Liver (tissue), 9 donors: ENCODE data around the gene UBL4A. TPM values are rescaled to one million over a fixed set of nuclear protein-coding genes. Genes with fewer than 3 reads are reported as not detected.

Experiments used
- DNase-seq: peaks from one replicate; pipeline ENCODE4 v3.0.0-alpha.2; 2017; ENCODE audit warnings: low spot score
- H3K27ac ChIP-seq, 2 donors: one replicate each; pipeline ENCODE4 v1.7.0; 2013; ENCODE audit warnings: inconsistent platforms in 2 of 2, low read length in 2 of 2, control low read depth in 1 of 2, low read depth in 1 of 2, mild to moderate bottlenecking in 1 of 2
- H3K27me3 ChIP-seq, 4 donors: one replicate each; pipeline versions ENCODE4 v1.6.1 to v1.7.0; 2013; ENCODE audit warnings: low read length in 3 of 4, inconsistent platforms in 1 of 4, mild to moderate bottlenecking in 1 of 4, moderate library complexity in 1 of 4; ENCODE audit not compliant: control insufficient read depth in 4 of 4, insufficient read depth in 4 of 4
- H3K36me3 ChIP-seq, 4 donors: one replicate each; pipeline versions ENCODE4 v1.6.1 to v1.7.0; 2013; ENCODE audit warnings: low read length in 3 of 4, mild to moderate bottlenecking in 3 of 4, low read depth in 1 of 4, moderate library complexity in 1 of 4; ENCODE audit not compliant: control insufficient read depth in 4 of 4, insufficient read depth in 3 of 4
- H3K4me1 ChIP-seq, 4 donors: one replicate each; pipeline versions ENCODE4 v1.6.1 to v1.7.0; 2013; ENCODE audit warnings: low read length in 3 of 4, mild to moderate bottlenecking in 3 of 4, moderate library complexity in 1 of 4; ENCODE audit not compliant: control insufficient read depth in 4 of 4, insufficient read depth in 4 of 4
- H3K4me3 ChIP-seq, 3 donors: one replicate each; pipeline versions ENCODE4 v1.6.1 to v1.7.0; 2013; ENCODE audit warnings: low read length in 3 of 3, control low read depth in 1 of 3, low read depth in 1 of 3, mild to moderate bottlenecking in 1 of 3
- H3K9ac ChIP-seq, 2 donors: one replicate each; pipeline ENCODE4 v1.7.0; 2013; ENCODE audit warnings: low read length in 2 of 2, mild to moderate bottlenecking in 2 of 2, moderate library complexity in 2 of 2, control low read depth in 1 of 2, low read depth in 1 of 2
- H3K9me3 ChIP-seq, 4 donors: one replicate each; pipeline versions ENCODE4 v1.6.1 to v1.7.0; 2013; ENCODE audit warnings: low read length in 3 of 4; ENCODE audit not compliant: control insufficient read depth in 4 of 4
- EGR1 ChIP-seq, 2 donors: IDR thresholded peaks; 2 replicates each; pipeline ENCODE4 v1.6.1; 2016 to 2018; ENCODE audit warnings: antibody characterized with exemption in 2 of 2, low read depth in 2 of 2
- FOXA1 ChIP-seq: IDR thresholded peaks from 2 replicates; pipeline ENCODE4 v1.6.1; 2016; ENCODE audit warnings: antibody characterized with exemption
- FOXA2 ChIP-seq: IDR thresholded peaks from 2 replicates; pipeline ENCODE4 v1.6.1; 2016; ENCODE audit warnings: antibody characterized with exemption
- GABPA ChIP-seq, 2 donors: IDR thresholded peaks in 1 of 2; conservative IDR thresholded peaks in 1 of 2; 2 replicates each; pipeline ENCODE4 v1.6.1; 2016; ENCODE audit warnings: antibody characterized with exemption in 2 of 2, mild to moderate bottlenecking in 1 of 2, moderate library complexity in 1 of 2
- HNF4A ChIP-seq, 2 donors: conservative IDR thresholded peaks; 2 replicates each; pipeline ENCODE4 v1.6.1; 2016; ENCODE audit warnings: antibody characterized with exemption in 2 of 2, mild to moderate bottlenecking in 2 of 2
- HNF4G ChIP-seq: IDR thresholded peaks from 2 replicates; pipeline ENCODE4 v1.6.1; 2016; ENCODE audit warnings: antibody characterized with exemption
- JUND ChIP-seq, 2 donors: IDR thresholded peaks; 2 replicates each; pipeline ENCODE4 v1.6.1; 2016; ENCODE audit warnings: antibody characterized with exemption in 2 of 2
- NR2F2 ChIP-seq: IDR thresholded peaks from 2 replicates; pipeline ENCODE4 v1.6.1; 2016; ENCODE audit warnings: antibody characterized with exemption
- RAD21 ChIP-seq, 2 donors: IDR thresholded peaks; 2 replicates each; pipeline ENCODE4 v1.6.1; 2016; ENCODE audit warnings: antibody characterized with exemption in 2 of 2, mild to moderate bottlenecking in 2 of 2
- RXRA ChIP-seq, 2 donors: IDR thresholded peaks; 2 replicates each; pipeline ENCODE4 v1.6.1; 2017 to 2018; ENCODE audit warnings: antibody characterized with exemption in 2 of 2, mild to moderate bottlenecking in 1 of 2
- SP1 ChIP-seq: IDR thresholded peaks from 2 replicates; pipeline ENCODE4 v1.6.1; 2018; ENCODE audit warnings: antibody characterized with exemption, mild to moderate bottlenecking
- TAF1 ChIP-seq: conservative IDR thresholded peaks from 2 replicates; pipeline ENCODE4 v1.6.1; 2016; ENCODE audit warnings: antibody characterized with exemption, mild to moderate bottlenecking
- YY1 ChIP-seq: IDR thresholded peaks from 2 replicates; pipeline ENCODE4 v1.6.1; 2016; ENCODE audit warnings: antibody characterized with exemption, mild to moderate bottlenecking
- WGBS: extraction: QIAGEN DNeasy Blood & Tissue Kit; methylation state at CpG from one replicate; pipeline ENCODE4 v1.1.7; 2013; 5-methylcytosine and 5-hydroxymethylcytosine counted together
- polyA plus RNA-seq, 2 donors: library from polyadenylated mRNA; stranded (reverse) in 1 of 2; unstranded in 1 of 2; fragments of 200-250 nt in 1 of 2; fragments of >200 nt in 1 of 2; fragmentation: Nextera tagmentation in 1 of 2; extraction: Ambion mirVana in 1 of 2; gene quantifications; one replicate each; pipeline versions ENCODE4 v1.2.1 to v1.2.3, GENCODE V29; 2013 to 2015
- total RNA-seq, 2 donors: library from RNA; depleted of rRNA; stranded (reverse); fragments of >200 nt; gene quantifications; one replicate each; pipeline ENCODE4 v1.2.3, GENCODE V29; 2014
- TF ChIP-seq, protein P1 (sequence below): IDR thresholded peaks from 2 replicates; pipeline ENCODE4 v1.6.1; 2016; ENCODE audit warnings: antibody characterized with exemption, mild to moderate bottlenecking
- TF ChIP-seq, protein P2 (sequence below): fragments of 150-350 bp; IDR thresholded peaks from 2 replicates; pipeline ENCODE4 v1.5.1; 2017; ENCODE audit warnings: improper control_type of control experiment, low read depth, low read length; ENCODE audit not compliant: missing input control
- TF ChIP-seq, protein P3 (sequence below): IDR thresholded peaks from 2 replicates; pipeline ENCODE4 v1.6.1; 2016; ENCODE audit warnings: antibody characterized with exemption
- TF ChIP-seq, protein P4 (sequence below): IDR thresholded peaks from 2 replicates; pipeline ENCODE4 v1.6.1; 2016; ENCODE audit warnings: antibody characterized with exemption
- TF ChIP-seq, protein P5 (sequence below): IDR thresholded peaks from 2 replicates; pipeline ENCODE4 v1.6.1; 2016; ENCODE audit warnings: antibody characterized with exemption
- donor health status: healthy.
- donor health status: healthy.
- donor health status: healthy.
- donor health status: healthy.
- donor health status: healthy.

UBL4A gene
- total and polyA plus RNA-seq, 4 donors = 13.9 to 22.2 (median 20.8) TPM

DNA sequence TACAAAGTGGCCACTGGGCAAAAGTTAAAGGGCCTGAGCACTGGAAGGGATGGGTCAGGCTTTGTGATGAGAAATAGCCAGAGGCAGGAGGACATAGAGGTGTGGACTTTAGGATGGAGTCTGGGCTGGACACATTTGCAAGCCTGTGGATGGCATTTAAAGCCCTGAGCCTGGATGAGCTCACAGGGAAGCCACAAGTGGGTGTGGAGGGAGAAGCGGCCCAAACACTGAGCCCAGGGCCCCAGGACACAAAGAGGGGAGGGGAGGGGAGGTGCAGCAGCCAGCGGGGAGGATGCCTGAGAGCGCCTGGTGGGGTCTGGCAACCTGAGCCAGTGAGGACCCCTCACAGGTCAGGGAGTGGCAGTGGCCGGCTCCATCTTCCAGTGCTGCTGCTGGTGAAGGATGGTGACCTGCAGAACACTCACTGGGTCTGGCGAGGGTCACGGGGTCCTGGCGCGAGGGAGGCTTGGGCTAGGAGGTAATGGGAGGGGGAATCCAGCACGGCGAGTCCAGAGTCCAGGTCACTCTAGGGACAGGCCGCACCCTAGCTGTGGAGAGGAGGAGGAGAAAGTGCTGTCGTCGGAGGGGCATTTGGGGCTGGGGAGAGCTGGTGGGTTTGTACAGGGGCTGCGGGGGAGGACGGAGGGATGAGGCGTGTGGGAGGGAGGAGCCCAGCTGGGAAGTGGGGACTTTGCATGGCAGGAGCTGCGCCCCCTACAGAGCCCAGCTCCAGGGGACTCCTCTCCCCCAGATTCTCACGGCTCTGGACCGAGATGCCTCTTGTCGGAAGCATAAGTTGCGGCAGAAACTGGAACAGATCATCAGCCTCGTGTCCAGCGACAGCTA lies 14.4 kb downstream of the UBL4A start:
- TF ChIP-seq, protein P1, sequence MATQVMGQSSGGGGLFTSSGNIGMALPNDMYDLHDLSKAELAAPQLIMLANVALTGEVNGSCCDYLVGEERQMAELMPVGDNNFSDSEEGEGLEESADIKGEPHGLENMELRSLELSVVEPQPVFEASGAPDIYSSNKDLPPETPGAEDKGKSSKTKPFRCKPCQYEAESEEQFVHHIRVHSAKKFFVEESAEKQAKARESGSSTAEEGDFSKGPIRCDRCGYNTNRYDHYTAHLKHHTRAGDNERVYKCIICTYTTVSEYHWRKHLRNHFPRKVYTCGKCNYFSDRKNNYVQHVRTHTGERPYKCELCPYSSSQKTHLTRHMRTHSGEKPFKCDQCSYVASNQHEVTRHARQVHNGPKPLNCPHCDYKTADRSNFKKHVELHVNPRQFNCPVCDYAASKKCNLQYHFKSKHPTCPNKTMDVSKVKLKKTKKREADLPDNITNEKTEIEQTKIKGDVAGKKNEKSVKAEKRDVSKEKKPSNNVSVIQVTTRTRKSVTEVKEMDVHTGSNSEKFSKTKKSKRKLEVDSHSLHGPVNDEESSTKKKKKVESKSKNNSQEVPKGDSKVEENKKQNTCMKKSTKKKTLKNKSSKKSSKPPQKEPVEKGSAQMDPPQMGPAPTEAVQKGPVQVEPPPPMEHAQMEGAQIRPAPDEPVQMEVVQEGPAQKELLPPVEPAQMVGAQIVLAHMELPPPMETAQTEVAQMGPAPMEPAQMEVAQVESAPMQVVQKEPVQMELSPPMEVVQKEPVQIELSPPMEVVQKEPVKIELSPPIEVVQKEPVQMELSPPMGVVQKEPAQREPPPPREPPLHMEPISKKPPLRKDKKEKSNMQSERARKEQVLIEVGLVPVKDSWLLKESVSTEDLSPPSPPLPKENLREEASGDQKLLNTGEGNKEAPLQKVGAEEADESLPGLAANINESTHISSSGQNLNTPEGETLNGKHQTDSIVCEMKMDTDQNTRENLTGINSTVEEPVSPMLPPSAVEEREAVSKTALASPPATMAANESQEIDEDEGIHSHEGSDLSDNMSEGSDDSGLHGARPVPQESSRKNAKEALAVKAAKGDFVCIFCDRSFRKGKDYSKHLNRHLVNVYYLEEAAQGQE = no peak
- TF ChIP-seq GABPA (IDR thresholded peaks at IDR 0.05 in 1 of 2, conservative IDR thresholded peaks at IDR 0.05 in 1 of 2) = no peak
- no peak for TF ChIP-seq YY1
- TF ChIP-seq EGR1 (IDR thresholded peaks at IDR 0.05; ENCODE audit: low read depth in 2 of 2) = no peak
- TF ChIP-seq, protein P2, sequence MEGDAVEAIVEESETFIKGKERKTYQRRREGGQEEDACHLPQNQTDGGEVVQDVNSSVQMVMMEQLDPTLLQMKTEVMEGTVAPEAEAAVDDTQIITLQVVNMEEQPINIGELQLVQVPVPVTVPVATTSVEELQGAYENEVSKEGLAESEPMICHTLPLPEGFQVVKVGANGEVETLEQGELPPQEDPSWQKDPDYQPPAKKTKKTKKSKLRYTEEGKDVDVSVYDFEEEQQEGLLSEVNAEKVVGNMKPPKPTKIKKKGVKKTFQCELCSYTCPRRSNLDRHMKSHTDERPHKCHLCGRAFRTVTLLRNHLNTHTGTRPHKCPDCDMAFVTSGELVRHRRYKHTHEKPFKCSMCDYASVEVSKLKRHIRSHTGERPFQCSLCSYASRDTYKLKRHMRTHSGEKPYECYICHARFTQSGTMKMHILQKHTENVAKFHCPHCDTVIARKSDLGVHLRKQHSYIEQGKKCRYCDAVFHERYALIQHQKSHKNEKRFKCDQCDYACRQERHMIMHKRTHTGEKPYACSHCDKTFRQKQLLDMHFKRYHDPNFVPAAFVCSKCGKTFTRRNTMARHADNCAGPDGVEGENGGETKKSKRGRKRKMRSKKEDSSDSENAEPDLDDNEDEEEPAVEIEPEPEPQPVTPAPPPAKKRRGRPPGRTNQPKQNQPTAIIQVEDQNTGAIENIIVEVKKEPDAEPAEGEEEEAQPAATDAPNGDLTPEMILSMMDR = no peak
- TF ChIP-seq FOXA2 = no peak
- no peak for TF ChIP-seq RXRA (IDR thresholded peaks at IDR 0.05)
- TF ChIP-seq TAF1 = no peak
- no peak for TF ChIP-seq JUND (IDR thresholded peaks at IDR 0.05)
- no peak for TF ChIP-seq SP1
- TF ChIP-seq, protein P3, sequence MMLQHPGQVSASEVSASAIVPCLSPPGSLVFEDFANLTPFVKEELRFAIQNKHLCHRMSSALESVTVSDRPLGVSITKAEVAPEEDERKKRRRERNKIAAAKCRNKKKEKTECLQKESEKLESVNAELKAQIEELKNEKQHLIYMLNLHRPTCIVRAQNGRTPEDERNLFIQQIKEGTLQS = no peak
- TF ChIP-seq, protein P4, sequence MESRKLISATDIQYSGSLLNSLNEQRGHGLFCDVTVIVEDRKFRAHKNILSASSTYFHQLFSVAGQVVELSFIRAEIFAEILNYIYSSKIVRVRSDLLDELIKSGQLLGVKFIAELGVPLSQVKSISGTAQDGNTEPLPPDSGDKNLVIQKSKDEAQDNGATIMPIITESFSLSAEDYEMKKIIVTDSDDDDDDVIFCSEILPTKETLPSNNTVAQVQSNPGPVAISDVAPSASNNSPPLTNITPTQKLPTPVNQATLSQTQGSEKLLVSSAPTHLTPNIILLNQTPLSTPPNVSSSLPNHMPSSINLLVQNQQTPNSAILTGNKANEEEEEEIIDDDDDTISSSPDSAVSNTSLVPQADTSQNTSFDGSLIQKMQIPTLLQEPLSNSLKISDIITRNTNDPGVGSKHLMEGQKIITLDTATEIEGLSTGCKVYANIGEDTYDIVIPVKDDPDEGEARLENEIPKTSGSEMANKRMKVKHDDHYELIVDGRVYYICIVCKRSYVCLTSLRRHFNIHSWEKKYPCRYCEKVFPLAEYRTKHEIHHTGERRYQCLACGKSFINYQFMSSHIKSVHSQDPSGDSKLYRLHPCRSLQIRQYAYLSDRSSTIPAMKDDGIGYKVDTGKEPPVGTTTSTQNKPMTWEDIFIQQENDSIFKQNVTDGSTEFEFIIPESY = no peak
- no peak for TF ChIP-seq NR2F2
- TF ChIP-seq HNF4G = no peak
- TF ChIP-seq RAD21 (IDR thresholded peaks at IDR 0.05) = no peak
- TF ChIP-seq FOXA1 = no peak
- no peak for TF ChIP-seq HNF4A (conservative IDR thresholded peaks at IDR 0.05)
- TF ChIP-seq, protein P5, sequence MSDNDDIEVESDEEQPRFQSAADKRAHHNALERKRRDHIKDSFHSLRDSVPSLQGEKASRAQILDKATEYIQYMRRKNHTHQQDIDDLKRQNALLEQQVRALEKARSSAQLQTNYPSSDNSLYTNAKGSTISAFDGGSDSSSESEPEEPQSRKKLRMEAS = no peak
- H3K36me3 ChIP-seq = no peaks in the 10 kb centered on the region
- no peak overlapping the region for H3K27ac ChIP-seq
- no peak overlapping the region for H3K4me3 ChIP-seq
- no peak for DNase-seq
- 77% methylated on average over 23 of the region's 23 CpGs for WGBS
- H3K4me1 ChIP-seq = no peaks in the 10 kb centered on the region
- H3K9me3 ChIP-seq = no peaks in the 10 kb centered on the region
- H3K27me3 ChIP-seq = no peaks in the 10 kb centered on the region
- no peak overlapping the region for H3K9ac ChIP-seq
